Stromal cell of bone marrow (primary cell): ENCODE data around the gene TRAPPC6A.

Experiments used
- DNase-seq: peaks from one replicate; pipeline ENCODE4 v3.0.0-alpha.2; 2012; ENCODE audit warnings: low read depth

TRAPPC6A gene

GRCh38 chr19:45163751-45164460 is 14.1 kb downstream of the TRAPPC6A start:
- DNase-seq: no peak

GRCh38 chr19:45163156-45163555 is 14.9 kb downstream of the TRAPPC6A start:
- no peak for DNase-seq

GRCh38 chr19:45162608-45163143 is 15.4 kb downstream of the TRAPPC6A start:
- no peak for DNase-seq

GRCh38 chr19:45161738-45162607 is 16.1 kb downstream of the TRAPPC6A start:
- no peak for DNase-seq

- DNase-seq: no peak
Observed at GRCh38 chr19:45160870-45161737, 16.9 kb downstream of the TRAPPC6A start, which contains the start of gene NKPD1. Gene NKPD1 (minus strand): TSS chr19:45160982. CDS start chr19:45160150, 832 bp downstream.

GRCh38 chr19:45159971-45160324 is 18.1 kb downstream of the TRAPPC6A start:
- DNase-seq: no peak

- no peak for DNase-seq
Observed at GRCh38 chr19:45159210-45159970, 18.6 kb downstream of the TRAPPC6A start.

- no peak for DNase-seq
Observed at GRCh38 chr19:45158503-45159209, 19.4 kb downstream of the TRAPPC6A start.

- no peak for DNase-seq
Observed at GRCh38 chr19:45156751-45157150, 21.3 kb downstream of the TRAPPC6A start.

- DNase-seq: no peak
Observed at GRCh38 chr19:45156011-45156630, 21.9 kb downstream of the TRAPPC6A start.

- no peak for DNase-seq
Observed at GRCh38 chr19:45154064-45154827, 23.8 kb downstream of the TRAPPC6A start.

- DNase-seq: no peak
Observed at GRCh38 chr19:45153339-45154063, 24.5 kb downstream of the TRAPPC6A start.

GRCh38 chr19:45152504-45153338 is 25.3 kb downstream of the TRAPPC6A start:
- DNase-seq: no peak

GRCh38 chr19:45151821-45152503 is 26.1 kb downstream of the TRAPPC6A start:
- DNase-seq: no peak

- no peak for DNase-seq
Observed at GRCh38 chr19:45151320-45151719, 26.7 kb downstream of the TRAPPC6A start.

GRCh38 chr19:45150751-45151281 is 27.2 kb downstream of the TRAPPC6A start:
- no peak for DNase-seq

- no peak for DNase-seq
Observed at GRCh38 chr19:45150180-45150579, 27.9 kb downstream of the TRAPPC6A start.
